K562 (cell line): Measurements from ENCODE around the gene ECI2. TPM values are rescaled to one million over a fixed set of nuclear protein-coding genes. Genes with fewer than 3 reads are reported as not detected.

Source experiments
- ATAC-seq: fragments of 200-7000 bp; cut with Tn5 transposase; 3 replicates; pipeline ENCODE4 v1.9.1; 2020; ENCODE audit warnings: moderate library complexity
- BruUV-seq: library from RNA; stranded (reverse); fragments of 400-500 nt; replicated peaks from 2 replicates; lab custom pipeline; 2021; lab: Mats Ljungman, UMichigan
- CTCF ChIA-PET: fragments of 300-600 bp; formaldehyde crosslinking; extraction: SDS; loops from one replicate; lab custom pipeline; 2021; ENCODE audit warnings: low intra/inter-chr PET ratio; lab: Yijun Ruan, JAX
- POLR2A ChIA-PET: fragments of 300-600, 350-650 bp; sonication (Branson Sonifier 250); formaldehyde crosslinking; extraction: SDS; loops from one replicate; lab custom pipeline; 2021; ENCODE audit warnings: antibody characterized with exemption, inconsistent platforms; lab: Yijun Ruan, JAX
- DNase-seq, 4 experiments: peaks; one replicate each; pipeline versions ENCODE4 v3.0.0 to v3.0.0-alpha.2; 2011 to 2018; ENCODE audit warnings: low spot score in 3 of 4, mixed read lengths in 3 of 4; ENCODE audit errors: extremely low read depth in 1 of 4
- FAIRE-seq: peaks from 2 replicates; lab custom pipeline; 2011; peaks lifted over from hg19 to GRCh38; lab: Jason Lieb, UNC
- H2AFZ ChIP-seq: 2 replicates; pipeline ENCODE4 v1.6.0; 2011; ENCODE audit warnings: low read depth, low read length, control low read depth, inconsistent platforms
- H3K27ac ChIP-seq: fragments of 200-600 bp; 3 replicates; pipeline ENCODE4 v1.8.0; 2011; ENCODE audit warnings: low read depth, mild to moderate bottlenecking, control low read depth, inconsistent platforms, low read length, moderate library complexity, mixed read lengths; ENCODE audit errors: extremely low read depth
- H3K27me3 ChIP-seq, 2 experiments: fragments of 300-600 bp in 1 of 2; 2 replicates in 1 of 2; 3 replicates in 1 of 2; pipeline versions ENCODE4 v1.6.0 to v1.8.0; 2011; ENCODE audit warnings: inconsistent platforms in 2 of 2, low read length in 2 of 2, mild to moderate bottlenecking in 1 of 2, mixed read lengths in 1 of 2, moderate library complexity in 1 of 2; ENCODE audit not compliant: control insufficient read depth in 2 of 2, insufficient read depth in 2 of 2
- H3K36me3 ChIP-seq: fragments of 300-600 bp; 3 replicates; pipeline ENCODE4 v1.8.0; 2011; ENCODE audit warnings: mild to moderate bottlenecking, low read length, inconsistent platforms; ENCODE audit not compliant: control insufficient read depth, insufficient read depth
- H3K4me1 ChIP-seq, 2 experiments: fragments of 200-600 bp in 1 of 2; replicated peaks in 1 of 2; 2 replicates in 1 of 2; 3 replicates in 1 of 2; pipeline versions ENCODE4 v1.5.1 to v1.8.0; 2011; ENCODE audit warnings: inconsistent platforms in 2 of 2, low read length in 2 of 2, mild to moderate bottlenecking in 1 of 2, mixed read lengths in 1 of 2, moderate library complexity in 1 of 2; ENCODE audit not compliant: control insufficient read depth in 2 of 2, insufficient read depth in 2 of 2
- H3K4me2 ChIP-seq: 2 replicates; pipeline ENCODE4 v1.6.1; 2011; ENCODE audit warnings: low read length, control low read depth, inconsistent platforms, mixed read lengths; ENCODE audit not compliant: insufficient read depth
- H3K4me3 ChIP-seq: fragments of 200-600 bp; sonication (generic), shearing (Covaris generic); 2 replicates; pipeline ENCODE4 v1.5.1; 2016; ENCODE audit warnings: control low read depth, inconsistent platforms
- H3K79me2 ChIP-seq: fragments of 200-600 bp; 3 replicates; pipeline ENCODE4 v1.8.0; 2011; ENCODE audit warnings: low read length, inconsistent platforms; ENCODE audit not compliant: control insufficient read depth, insufficient read depth
- H3K9ac ChIP-seq, 2 experiments: 2 replicates each; pipeline versions ENCODE4 v1.6.0 to v1.6.1; 2011; ENCODE audit warnings: low read depth in 2 of 2, low read length in 2 of 2, control low read depth in 1 of 2, inconsistent platforms in 1 of 2, mild to moderate bottlenecking in 1 of 2, mixed read lengths in 1 of 2; ENCODE audit not compliant: insufficient read depth in 1 of 2
- H3K9me1 ChIP-seq: one replicate; pipeline ENCODE4 v1.6.0; 2011; ENCODE audit warnings: inconsistent platforms, mild to moderate bottlenecking, low read length, moderate library complexity; ENCODE audit not compliant: control insufficient read depth, insufficient read depth
- H3K9me3 ChIP-seq: replicated peaks from 2 replicates; pipeline ENCODE4 v1.5.1; 2011; ENCODE audit warnings: low read depth, low read length, inconsistent platforms; ENCODE audit not compliant: control insufficient read depth, insufficient read depth
- H4K20me1 ChIP-seq: replicated peaks from 2 replicates; pipeline ENCODE4 v1.6.1; 2011; ENCODE audit warnings: low read length, inconsistent platforms, mixed read lengths; ENCODE audit not compliant: control insufficient read depth, insufficient read depth
- FOS ChIP-seq: IDR thresholded peaks from 3 replicates; pipeline ENCODE4 v1.6.1; 2011; ENCODE audit not compliant: insufficient read length; ENCODE audit errors: extremely low read depth
- HMBOX1 ChIP-seq: sonication (generic); IDR thresholded peaks from 2 replicates; pipeline ENCODE4 v1.6.1; 2016
- MEIS2 ChIP-seq: fragments of 450-650 bp; IDR thresholded peaks from 2 replicates; pipeline ENCODE4 v1.6.1; 2014; ENCODE audit warnings: mild to moderate bottlenecking; ENCODE audit not compliant: partially characterized antibody
- NFYB ChIP-seq: IDR thresholded peaks from 2 replicates; pipeline ENCODE4 v1.6.1; 2011; ENCODE audit warnings: mild to moderate bottlenecking, moderate library complexity; ENCODE audit not compliant: insufficient read length; ENCODE audit errors: extremely low read depth
- PBX2 ChIP-seq, 2 experiments: IDR thresholded peaks in 1 of 2; conservative IDR thresholded peaks in 1 of 2; 2 replicates each; pipeline ENCODE4 v1.6.1; 2016; ENCODE audit warnings: low read depth in 2 of 2, mild to moderate bottlenecking in 1 of 2, missing compliant biosample characterization in 1 of 2, missing genetic modification characterization in 1 of 2, moderate library complexity in 1 of 2
- PHB2 ChIP-seq: fragments of 450-650 bp; IDR thresholded peaks from 2 replicates; pipeline ENCODE4 v1.6.1; 2017; ENCODE audit warnings: low read depth
- RBBP5 ChIP-seq: fragments of 200-600 bp; sonication (generic); IDR thresholded peaks from 2 replicates; pipeline ENCODE4 v1.6.1; 2012; ENCODE audit warnings: borderline replicate concordance, mild to moderate bottlenecking, low read length, control low read depth, inconsistent platforms; ENCODE audit not compliant: insufficient read depth, poor library complexity, severe bottlenecking
- RBM25 ChIP-seq: fragments of 200-400 bp; formaldehyde crosslinking; IDR thresholded peaks from 2 replicates; pipeline ENCODE4 v1.6.1; 2018; ENCODE audit warnings: low read length, low read depth, moderate library complexity; ENCODE audit not compliant: severe bottlenecking
- ZNF778 ChIP-seq: fragments of 450-650 bp; formaldehyde crosslinking; IDR thresholded peaks from 2 replicates; pipeline ENCODE4 v1.4.0; 2020; ENCODE audit warnings: mild to moderate bottlenecking, moderate library complexity
- WGBS: fragments of 100-300 bp; shearing (Covaris generic); methylation state at CpG from one replicate; pipeline ENCODE4 v1.1.6; 2016; ENCODE audit warnings: low coverage, mixed read lengths; ENCODE audit not compliant: insufficient coverage; ENCODE audit errors: missing lambda C conversion rate; 5-methylcytosine and 5-hydroxymethylcytosine counted together
- in situ Hi-C: fragments of 300-500 bp; cut with MboI; formaldehyde crosslinking; loops from 4 replicates; pipeline ENCODE4 v1.15.0; 2018; ENCODE audit warnings: inconsistent platforms, mixed read lengths
- intact Hi-C: fragments of 100-400 bp; cut with micrococcal nuclease; formaldehyde crosslinking; loops from 2 replicates; pipeline ENCODE4 v1.14.2; 2022
- polyA plus RNA-seq, 8 experiments: library from polyadenylated mRNA; depleted of rRNA in 4 of 8; stranded (reverse) in 5 of 8; unstranded in 3 of 8; fragments of >200 nt; fragmentation: Nextera tagmentation in 2 of 8; fragmentation: Illumina TruSeq in 1 of 8; extraction: Ambion mirVana in 2 of 8; extraction: Trizol in 1 of 8; gene quantifications; 2 replicates each; pipeline versions ENCODE4 v1.2.1 to v1.2.3, GENCODE V29; 2011 to 2014; ENCODE audit warnings: inconsistent platforms in 1 of 8, missing spikeins in 1 of 8
- total RNA-seq, 7 experiments: library from RNA; depleted of rRNA in 6 of 7; stranded (reverse); fragments of >200 nt in 6 of 7; fragmentation: Illumina TruSeq in 2 of 7; extraction: Trizol in 2 of 7; gene quantifications; 2 replicates each; pipeline versions ENCODE4 v1.2.1 to v1.2.3, GENCODE V29; 2011 to 2021; ENCODE audit warnings: low replicate concordance in 1 of 7
- TF ChIP-seq, protein P1 (sequence below): fragments of 450-650 bp; IDR thresholded peaks from 2 replicates; pipeline ENCODE4 v1.6.1; 2016

ECI2 gene
- total and polyA plus RNA-seq, 9 of the 15 experiments (the other 6 are each of a cell fraction or from before 2014, with no cell fraction given) = 80.7 to 377 (median 142) TPM

DNA sequence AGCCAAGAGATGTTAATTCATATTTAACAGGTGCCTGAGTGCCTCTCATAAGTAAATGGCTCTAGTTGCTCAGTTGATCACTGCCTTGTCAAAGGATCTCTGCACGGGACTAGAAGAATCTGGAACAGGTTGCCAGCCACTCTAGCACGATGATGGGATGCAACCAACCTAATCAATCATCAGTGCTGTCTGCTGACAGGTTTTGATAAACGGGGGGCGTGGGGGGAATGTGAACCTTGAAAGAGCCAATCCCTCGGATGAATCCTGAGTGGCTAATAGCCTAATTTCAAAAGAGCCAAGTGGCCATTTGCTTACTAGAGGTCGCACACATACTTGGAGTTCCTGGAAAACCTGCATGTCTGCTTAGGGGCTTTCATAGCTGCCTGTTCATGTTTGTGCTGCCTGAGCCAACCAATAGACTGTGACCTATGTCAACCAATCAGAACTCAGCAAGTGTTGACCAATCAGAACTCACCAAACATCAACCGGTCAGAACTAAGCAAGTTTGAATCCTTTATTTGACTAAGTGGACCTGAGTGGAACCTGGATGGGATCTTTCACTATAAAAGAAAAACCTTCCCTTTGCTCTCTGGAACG lies 43.5 kb upstream of the ECI2 start:
- H3K27me3 ChIP-seq = no peaks in the 10 kb centered on the region
- intact Hi-C loops (no loop called here), in situ Hi-C loops (loop anchor here (10.0 kb wide), 1 partner anchor 434 kb away; no protein-coding TSS in a partner anchor)
- H3K9me3 ChIP-seq = no peaks in the 10 kb centered on the region
- no peaks in the 10 kb centered on the region for H4K20me1 ChIP-seq
- peak overlapping the region; percentile 68 for H2AFZ ChIP-seq
- WGBS = 9% methylated on average over 8 of the region's 8 CpGs
- FAIRE-seq (peak; percentile 78), DNase-seq (peak; percentile 35 to 59 (median 50)), ATAC-seq (peak; percentile 71)
- ChIA-PET CTCF (no interaction called here), POLR2A (interaction anchor here (0.6 to 0.8 kb wide), 3 partner anchors 111 to 502 kb away, joined by 3 read pairs; no protein-coding TSS in a partner anchor)
- H3K79me2 ChIP-seq = no peaks in the 10 kb centered on the region
- peaks cover 0 to 20% of the 10 kb centered on the region in 2 experiments; a peak in 3 of 5 replicates for H3K4me1 ChIP-seq
- TF ChIP-seq PHB2 (no peak), ZNF778 (no peak), MEIS2 (peak; percentile 90), RBBP5 (no peak), PBX2 (CRISPR knock-in tag; IDR thresholded peaks at IDR 0.05; ENCODE audit: low read depth) (peak; percentile 27; the same call in 1 of the 2 replicates), PBX2 (tag; conservative IDR thresholded peaks at IDR 0.05; ENCODE audit: low read depth) (peak; percentile 82), HMBOX1 (0 out of 2 replicates have a peak, but pooled peaks have one; percentile 25), RBM25 (peak; percentile 38), NFYB (peak; percentile 51), FOS (peak; percentile 31)
- TF ChIP-seq, protein P1, sequence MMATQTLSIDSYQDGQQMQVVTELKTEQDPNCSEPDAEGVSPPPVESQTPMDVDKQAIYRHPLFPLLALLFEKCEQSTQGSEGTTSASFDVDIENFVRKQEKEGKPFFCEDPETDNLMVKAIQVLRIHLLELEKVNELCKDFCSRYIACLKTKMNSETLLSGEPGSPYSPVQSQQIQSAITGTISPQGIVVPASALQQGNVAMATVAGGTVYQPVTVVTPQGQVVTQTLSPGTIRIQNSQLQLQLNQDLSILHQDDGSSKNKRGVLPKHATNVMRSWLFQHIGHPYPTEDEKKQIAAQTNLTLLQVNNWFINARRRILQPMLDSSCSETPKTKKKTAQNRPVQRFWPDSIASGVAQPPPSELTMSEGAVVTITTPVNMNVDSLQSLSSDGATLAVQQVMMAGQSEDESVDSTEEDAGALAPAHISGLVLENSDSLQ = peak; percentile 79
- no peak overlapping the region for H3K27ac ChIP-seq
- peak overlapping the region; percentile 22; the same call in 1 of the 2 replicates for H3K4me2 ChIP-seq
- no peak overlapping the region for H3K4me3 ChIP-seq
- H3K9ac ChIP-seq = no peak overlapping the region
- BruUV-seq = no TSS peak
- no peaks in the 10 kb centered on the region for H3K36me3 ChIP-seq
- H3K9me1 ChIP-seq = no peaks in the 10 kb centered on the region
